SK-N-SH (cell line): ENCODE measurements around the gene EHD1. TPM values are rescaled to one million over a fixed set of nuclear protein-coding genes. Genes with fewer than 3 reads are reported as not detected.

Experiments used
- CTCF ChIA-PET: fragments of 300-600, 350-600 bp; formaldehyde crosslinking; extraction: SDS; loops from one replicate; lab custom pipeline; 2021; lab: Yijun Ruan, JAX
- POLR2A ChIA-PET: fragments of 350-600 bp; sonication (Branson Sonifier 250); formaldehyde crosslinking; extraction: SDS; loops from one replicate; lab custom pipeline; 2020; ENCODE audit warnings: antibody characterized with exemption, inconsistent platforms; lab: Yijun Ruan, JAX
- DNase-seq: peaks from one replicate; pipeline ENCODE4 v3.0.0; 2012
- H2AFZ ChIP-seq: fragments of 200-600 bp; sonication (generic); 2 replicates; pipeline ENCODE4 v1.8.1; 2016; ENCODE audit warnings: antibody characterized with exemption, mild to moderate bottlenecking, low read depth
- H3F3A ChIP-seq: fragments of 200-600 bp; sonication (generic); replicated peaks from 2 replicates; pipeline ENCODE3; 2016; ENCODE audit warnings: antibody characterized with exemption, mild to moderate bottlenecking; ENCODE audit not compliant: insufficient read depth
- H3K27ac ChIP-seq, 2 experiments: fragments of 200-500 bp in 1 of 2; fragments of 200-600 bp in 1 of 2; sonication (Bioruptor generic) in 1 of 2; sonication (generic), shearing (Covaris generic) in 1 of 2; 2 replicates each; pipeline versions ENCODE4 v1.5.1 to v1.6.1; 2014 to 2016; ENCODE audit warnings: low read depth in 2 of 2, inconsistent platforms in 1 of 2, low read length in 1 of 2, mild to moderate bottlenecking in 1 of 2, mixed read lengths in 1 of 2
- H3K27me3 ChIP-seq: fragments of 200-600 bp; sonication (generic), shearing (Covaris generic); 2 replicates; pipeline ENCODE4 v1.6.1; 2016; ENCODE audit warnings: mixed run types; ENCODE audit not compliant: insufficient read depth
- H3K36me3 ChIP-seq, 2 experiments: fragments of 200-500 bp in 1 of 2; fragments of 200-600 bp in 1 of 2; sonication (Bioruptor generic) in 1 of 2; sonication (generic) in 1 of 2; replicated peaks in 1 of 2; 2 replicates each; pipeline versions ENCODE3 to v1.5.1; 2014 to 2016; ENCODE audit warnings: low read length in 1 of 2, mild to moderate bottlenecking in 1 of 2; ENCODE audit not compliant: insufficient read depth in 2 of 2, control insufficient read depth in 1 of 2
- H3K4me1 ChIP-seq, 2 experiments: fragments of 200-500 bp in 1 of 2; fragments of 200-600 bp in 1 of 2; sonication (Bioruptor generic) in 1 of 2; sonication (generic), shearing (Covaris generic) in 1 of 2; 2 replicates each; pipeline versions ENCODE4 v1.5.1 to v1.6.1; 2014 to 2016; ENCODE audit warnings: low read depth in 1 of 2, low read length in 1 of 2, mixed run types in 1 of 2; ENCODE audit not compliant: insufficient read depth in 2 of 2, control insufficient read depth in 1 of 2
- H3K4me2 ChIP-seq: fragments of 200-600 bp; sonication (generic), shearing (Covaris generic); 2 replicates; pipeline ENCODE4 v1.6.1; 2017; ENCODE audit warnings: mixed run types
- H3K4me3 ChIP-seq, 2 experiments: fragments of 200-500 bp in 1 of 2; fragments of 200-600 bp in 1 of 2; sonication (Bioruptor generic) in 1 of 2; sonication (generic), shearing (Covaris generic) in 1 of 2; 2 replicates each; pipeline versions ENCODE4 v1.5.1 to v1.8.1; 2014 to 2016; ENCODE audit warnings: low read depth in 2 of 2, inconsistent platforms in 1 of 2, low read length in 1 of 2, mild to moderate bottlenecking in 1 of 2, mixed read lengths in 1 of 2, moderate library complexity in 1 of 2
- H3K79me2 ChIP-seq: fragments of 200-600 bp; sonication (generic); 2 replicates; pipeline ENCODE4 v1.8.1; 2017; ENCODE audit warnings: mild to moderate bottlenecking; ENCODE audit not compliant: insufficient read depth
- H3K9ac ChIP-seq: fragments of 200-600 bp; sonication (generic); 2 replicates; pipeline ENCODE4 v1.6.1; 2017; ENCODE audit warnings: mixed run types
- H3K9me2 ChIP-seq: fragments of 200-600 bp; sonication (generic); 2 replicates; pipeline ENCODE4 v1.6.1; 2017; ENCODE audit warnings: mixed run types
- H3K9me3 ChIP-seq: fragments of 200-600 bp; sonication (generic); 2 replicates; pipeline ENCODE4 v1.6.1; 2017; ENCODE audit warnings: mixed run types, mild to moderate bottlenecking, moderate library complexity
- H4K20me1 ChIP-seq: fragments of 200-600 bp; sonication (generic); 2 replicates; pipeline ENCODE4 v1.6.1; 2017; ENCODE audit warnings: mild to moderate bottlenecking, mixed run types; ENCODE audit not compliant: insufficient read depth
- CHD2 ChIP-seq: fragments of 150-350 bp; IDR thresholded peaks from 2 replicates; pipeline ENCODE4 v1.6.1; 2018; ENCODE audit warnings: low read length; ENCODE audit not compliant: partially characterized antibody
- CTCF ChIP-seq: fragments of 200-600 bp; sonication (generic); IDR thresholded peaks from 2 replicates; pipeline ENCODE4 v1.6.1; 2017; ENCODE audit warnings: antibody characterized with exemption, mild to moderate bottlenecking, moderate library complexity
- EP300 ChIP-seq, 2 experiments: IDR thresholded peaks; 2 replicates each; pipeline versions ENCODE4 v1.4.0 to v1.6.1; 2012; ENCODE audit warnings: borderline replicate concordance in 1 of 2, low read depth in 1 of 2, low read length in 1 of 2
- FOXJ3 ChIP-seq: sonication (generic); formaldehyde crosslinking; IDR thresholded peaks from 2 replicates; pipeline ENCODE4 v1.5.1; 2020; ENCODE audit warnings: mild to moderate bottlenecking, missing genetic modification reagents
- GABPA ChIP-seq: IDR thresholded peaks from 2 replicates; pipeline ENCODE4 v1.4.0; 2012; ENCODE audit warnings: low read depth, mild to moderate bottlenecking
- GATA2 ChIP-seq: sonication (generic); formaldehyde crosslinking; IDR thresholded peaks from 2 replicates; pipeline ENCODE4 v1.5.0; 2020; ENCODE audit warnings: mild to moderate bottlenecking, missing genetic modification reagents
- IRF3 ChIP-seq: fragments of 150-350 bp; IDR thresholded peaks from 2 replicates; pipeline ENCODE4 v1.6.1; 2016; ENCODE audit warnings: mild to moderate bottlenecking, low read depth, low read length
- JUND ChIP-seq: IDR thresholded peaks from 2 replicates; pipeline ENCODE4 v1.4.0; 2012
- MAX ChIP-seq: IDR thresholded peaks from 2 replicates; pipeline ENCODE4 v1.4.0; 2012; ENCODE audit warnings: low read depth
- NFIC ChIP-seq: IDR thresholded peaks from 2 replicates; pipeline ENCODE4 v1.4.0; 2012; ENCODE audit warnings: borderline replicate concordance
- NRF1 ChIP-seq: IDR thresholded peaks from 2 replicates; pipeline ENCODE4 v1.6.1; 2012; ENCODE audit warnings: low read depth, mild to moderate bottlenecking, low read length
- RAD21 ChIP-seq: IDR thresholded peaks from 2 replicates; pipeline ENCODE4 v1.6.1; 2012; ENCODE audit warnings: mild to moderate bottlenecking, low read length
- REST ChIP-seq: IDR thresholded peaks from 2 replicates; pipeline ENCODE4 v1.6.1; 2012; ENCODE audit warnings: mild to moderate bottlenecking, low read depth, low read length, moderate library complexity
- RFX5 ChIP-seq: IDR thresholded peaks from 2 replicates; pipeline ENCODE4 v1.6.1; 2012; ENCODE audit warnings: mild to moderate bottlenecking, improper control_type of control experiment, low read length
- RXRA ChIP-seq: IDR thresholded peaks from 2 replicates; pipeline ENCODE4 v1.4.0; 2012; ENCODE audit warnings: low read depth, mild to moderate bottlenecking, borderline replicate concordance
- SMC3 ChIP-seq: IDR thresholded peaks from 2 replicates; pipeline ENCODE4 v1.6.1; 2012; ENCODE audit warnings: low read depth, low read length, improper control_type of control experiment
- TAF1 ChIP-seq: IDR thresholded peaks from 2 replicates; pipeline ENCODE4 v1.6.1; 2012; ENCODE audit warnings: low read depth, mild to moderate bottlenecking, low read length, moderate library complexity, borderline replicate concordance
- WGBS: methylation state at CpG from one replicate; pipeline ENCODE4 v1.1.6; 2017; ENCODE audit warnings: low lambda C conversion rate; 5-methylcytosine and 5-hydroxymethylcytosine counted together
- polyA plus RNA-seq, 3 experiments: library from polyadenylated mRNA; depleted of rRNA; stranded (reverse); fragments of >200 nt; gene quantifications; 2 replicates each; pipeline ENCODE4 v1.2.3, GENCODE V29; 2012

EHD1 gene
- polyA plus RNA-seq, 1 of the 3 experiments (the other 2 are of a cell fraction): 93.3 TPM

GRCh38 chr11:64844330-64845128 is 33.9 kb downstream of the EHD1 start, which contains the start of gene CDC42BPG:
TSS of gene CDC42BPG (minus strand) at chr11:64844653. CDS start at chr11:64844569, 84 bp downstream.
- no peaks in the 10 kb centered on the region for H3K36me3 ChIP-seq
- 22% methylated on average over 17 of the region's 96 CpGs for WGBS
- peak; percentile 93 for DNase-seq
- H3K4me3 ChIP-seq: peak within 1 kb of the TSS in 1 of 2 experiments; percentile 37; a peak in 2 of 4 replicates
- H4K20me1 ChIP-seq: no peaks in the 10 kb centered on the region
- H3K27ac ChIP-seq: no peak within 1 kb of the TSS
- peaks cover 15% of the 10 kb centered on the region for H3F3A ChIP-seq
- ChIA-PET CTCF (interaction anchor here (1.0 to 12.8 kb wide), 15 partner anchors 9 to 273 kb away, joined by 3 to 530 read pairs (median 5); partner anchors contain the start of genes EHD1, MAP4K2 and ZNHIT2), POLR2A (no interaction called here)
- no peaks in the 10 kb centered on the region for H3K9me2 ChIP-seq
- no peaks in the 10 kb centered on the region for H3K27me3 ChIP-seq
- TF ChIP-seq CHD2 (no peak), NFIC (no peak), CTCF (peak; percentile 56), REST (no peak), EP300 (IDR thresholded peaks at IDR 0.05; ENCODE audit: borderline replicate concordance in 1 of 2, low read depth in 1 of 2, low read length in 1 of 2) (no peak), IRF3 (no peak), RAD21 (peak; percentile 21; the same call in 1 of the 2 replicates), MAX (no peak), TAF1 (no peak), RFX5 (no peak), RXRA (no peak), SMC3 (peak; percentile 15; the same call in 1 of the 2 replicates), GATA2 (no peak), NRF1 (peak; percentile 44), GABPA (no peak), JUND (no peak), FOXJ3 (CRISPR knock-in tag) (no peak)
- peak within 1 kb of the TSS; percentile 57; the same call in 1 of the 2 replicates for H3K4me2 ChIP-seq
- peak within 1 kb of the TSS; percentile 51; the same call in 1 of the 2 replicates for H2AFZ ChIP-seq
- peaks cover 5 to 7% of the 10 kb centered on the region in 2 experiments; a peak in 2 of 4 replicates for H3K4me1 ChIP-seq
- H3K9ac ChIP-seq: no peak within 1 kb of the TSS
- H3K79me2 ChIP-seq: no peaks in the 10 kb centered on the region
- H3K9me3 ChIP-seq: no peaks in the 10 kb centered on the region
